ENCODE results near the gene KSR1.
"Not testable (repeated sequence)": the region's sequence is repeated elsewhere in the genome, so short reads cannot be mapped to it uniquely, and the experiment has no call there.

The KSR1 gene

GRCh38 chr17:27443491-27443890 lies 12.8 kb upstream of the KSR1 start:
- no peaks in the 10 kb centered on the region for H3K4me1 ChIP-seq (ENCODE audit: control insufficient read depth, insufficient read depth, low read length)
- no peaks in the 10 kb centered on the region for H3K27me3 ChIP-seq (ENCODE audit: control insufficient read depth, insufficient read depth, low read length)
- no peak overlapping the region for H3K27ac ChIP-seq (ENCODE audit: low read depth, low read length)
- H3K9me3 ChIP-seq (ENCODE audit: control insufficient read depth, insufficient read depth, low read length) = no peaks in the 10 kb centered on the region
- no peak overlapping the region for H3K9ac ChIP-seq (ENCODE audit: low read depth, low read length)
- no peaks in the 10 kb centered on the region for H3K36me3 ChIP-seq (ENCODE audit: control insufficient read depth, insufficient read depth, low read length)
- H3K4me3 ChIP-seq (ENCODE audit: low read depth, low read length) = no peak overlapping the region

GRCh38 chr17:27445971-27446370 lies 10.3 kb upstream of the KSR1 start:
- Histone ChIP-seq H3K27ac (ENCODE audit: low read depth, low read length) (no peak overlapping the region), H3K4me1 (ENCODE audit: control insufficient read depth, insufficient read depth, low read length) (no peaks in the 10 kb centered on the region)

GRCh38 chr17:27446569-27447301 lies 9.5 kb upstream of the KSR1 start:
- H3K9me3 ChIP-seq (ENCODE audit: control insufficient read depth, insufficient read depth, low read length) = no peaks in the 10 kb centered on the region
- H3K27ac ChIP-seq (ENCODE audit: low read depth, low read length) = no peak overlapping the region
- no peaks in the 10 kb centered on the region for H3K36me3 ChIP-seq (ENCODE audit: control insufficient read depth, insufficient read depth, low read length)
- H3K27me3 ChIP-seq (ENCODE audit: control insufficient read depth, insufficient read depth, low read length) = no peaks in the 10 kb centered on the region
- no peak overlapping the region for H3K9ac ChIP-seq (ENCODE audit: low read depth, low read length)
- no peak overlapping the region for H3K4me3 ChIP-seq (ENCODE audit: low read depth, low read length)
- no peaks in the 10 kb centered on the region for H3K4me1 ChIP-seq (ENCODE audit: control insufficient read depth, insufficient read depth, low read length)

More at GRCh38 chr17:27445971-27446370, 10.3 kb upstream of the KSR1 start:
- Histone ChIP-seq H3K36me3 (ENCODE audit: control insufficient read depth, insufficient read depth, low read length) (no peaks in the 10 kb centered on the region), H3K4me3 (ENCODE audit: low read depth, low read length) (no peak overlapping the region), H3K9ac (ENCODE audit: low read depth, low read length) (no peak overlapping the region), H3K27me3 (ENCODE audit: control insufficient read depth, insufficient read depth, low read length) (no peaks in the 10 kb centered on the region), H3K9me3 (ENCODE audit: control insufficient read depth, insufficient read depth, low read length) (no peaks in the 10 kb centered on the region)

- H3K9me3 ChIP-seq (ENCODE audit: control insufficient read depth, insufficient read depth, low read length); H3K9ac ChIP-seq (ENCODE audit: low read depth, low read length); H3K27me3 ChIP-seq (ENCODE audit: control insufficient read depth, insufficient read depth, low read length); H3K4me3 ChIP-seq (ENCODE audit: low read depth, low read length); H3K36me3 ChIP-seq (ENCODE audit: control insufficient read depth, insufficient read depth, low read length); H3K27ac ChIP-seq (ENCODE audit: low read depth, low read length); H3K4me1 ChIP-seq (ENCODE audit: control insufficient read depth, insufficient read depth, low read length): not testable (repeated sequence)
Observed at GRCh38 chr17:27448534-27448933, 7.7 kb upstream of the KSR1 start.

DNA sequence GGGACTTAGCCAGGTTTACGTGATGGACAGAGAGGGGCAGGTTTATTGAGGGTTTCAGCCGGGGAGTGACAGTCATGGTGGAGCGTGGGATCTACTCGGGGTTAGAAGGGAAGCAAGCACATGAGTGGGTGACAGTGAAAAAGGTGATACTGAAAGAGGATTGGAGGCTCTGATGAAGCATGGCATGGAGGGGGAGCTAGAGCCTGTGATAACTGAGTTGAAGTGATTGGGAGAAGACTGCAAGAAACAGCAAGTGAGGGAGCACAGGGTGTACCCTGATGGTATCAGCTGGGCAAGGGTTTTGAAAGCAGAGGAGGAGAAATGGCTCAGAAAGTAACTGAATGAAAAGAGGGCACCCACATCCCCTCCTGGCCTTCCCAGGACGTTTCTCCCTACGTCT lies 6.7 kb upstream of the KSR1 start:
- Histone ChIP-seq H3K4me1 (ENCODE audit: control insufficient read depth, insufficient read depth, low read length) (no peaks in the 10 kb centered on the region), H3K9ac (ENCODE audit: low read depth, low read length) (no peak overlapping the region), H3K27ac (ENCODE audit: low read depth, low read length) (no peak overlapping the region), H3K27me3 (ENCODE audit: control insufficient read depth, insufficient read depth, low read length) (no peaks in the 10 kb centered on the region), H3K36me3 (ENCODE audit: control insufficient read depth, insufficient read depth, low read length) (no peaks in the 10 kb centered on the region), H3K9me3 (ENCODE audit: control insufficient read depth, insufficient read depth, low read length) (no peaks in the 10 kb centered on the region), H3K4me3 (ENCODE audit: low read depth, low read length) (no peak overlapping the region)

- Histone ChIP-seq H3K4me1 (ENCODE audit: control insufficient read depth, insufficient read depth, low read length) (peaks cover under 1% of the 10 kb centered on the region; the same call in 1 of the 2 replicates), H3K27ac (ENCODE audit: low read depth, low read length) (no peak overlapping the region), H3K9me3 (ENCODE audit: control insufficient read depth, insufficient read depth, low read length) (no peaks in the 10 kb centered on the region), H3K4me3 (ENCODE audit: low read depth, low read length) (no peak overlapping the region), H3K27me3 (ENCODE audit: control insufficient read depth, insufficient read depth, low read length) (no peaks in the 10 kb centered on the region), H3K9ac (ENCODE audit: low read depth, low read length) (no peak overlapping the region), H3K36me3 (ENCODE audit: control insufficient read depth, insufficient read depth, low read length) (no peaks in the 10 kb centered on the region)
Observed at GRCh38 chr17:27449988-27450387, 6.3 kb upstream of the KSR1 start.

- Histone ChIP-seq H3K4me3 (ENCODE audit: low read depth, low read length) (no peak overlapping the region), H3K9me3 (ENCODE audit: control insufficient read depth, insufficient read depth, low read length) (no peaks in the 10 kb centered on the region), H3K9ac (ENCODE audit: low read depth, low read length) (no peak overlapping the region), H3K36me3 (ENCODE audit: control insufficient read depth, insufficient read depth, low read length) (no peaks in the 10 kb centered on the region), H3K4me1 (ENCODE audit: control insufficient read depth, insufficient read depth, low read length) (peaks cover 5% of the 10 kb centered on the region; the same call in 1 of the 2 replicates), H3K27me3 (ENCODE audit: control insufficient read depth, insufficient read depth, low read length) (no peaks in the 10 kb centered on the region), H3K27ac (ENCODE audit: low read depth, low read length) (no peak overlapping the region)
Observed at GRCh38 chr17:27450416-27450815, 5.8 kb upstream of the KSR1 start.

- Histone ChIP-seq H3K36me3 (ENCODE audit: control insufficient read depth, insufficient read depth, low read length) (no peaks in the 10 kb centered on the region), H3K27me3 (ENCODE audit: control insufficient read depth, insufficient read depth, low read length) (no peaks in the 10 kb centered on the region), H3K4me3 (ENCODE audit: low read depth, low read length) (no peak overlapping the region), H3K27ac (ENCODE audit: low read depth, low read length) (no peak overlapping the region), H3K9me3 (ENCODE audit: control insufficient read depth, insufficient read depth, low read length) (no peaks in the 10 kb centered on the region), H3K4me1 (ENCODE audit: control insufficient read depth, insufficient read depth, low read length) (peaks cover 7% of the 10 kb centered on the region; the same call in 1 of the 2 replicates), H3K9ac (ENCODE audit: low read depth, low read length) (no peak overlapping the region)
Observed at GRCh38 chr17:27451906-27452305, 4.3 kb upstream of the KSR1 start.

GRCh38 chr17:27452828-27453227 lies 3.4 kb upstream of the KSR1 start:
- Histone ChIP-seq H3K9ac (ENCODE audit: low read depth, low read length) (no peak overlapping the region), H3K9me3 (ENCODE audit: control insufficient read depth, insufficient read depth, low read length) (no peaks in the 10 kb centered on the region), H3K27me3 (ENCODE audit: control insufficient read depth, insufficient read depth, low read length) (no peaks in the 10 kb centered on the region; the same call in 1 of the 2 replicates), H3K4me1 (ENCODE audit: control insufficient read depth, insufficient read depth, low read length) (peaks cover 12% of the 10 kb centered on the region), H3K4me3 (ENCODE audit: low read depth, low read length) (no peak overlapping the region), H3K36me3 (ENCODE audit: control insufficient read depth, insufficient read depth, low read length) (no peaks in the 10 kb centered on the region), H3K27ac (ENCODE audit: low read depth, low read length) (no peak overlapping the region)

GRCh38 chr17:27453471-27453870 lies 2.8 kb upstream of the KSR1 start:
- no peak overlapping the region for H3K27ac ChIP-seq (ENCODE audit: low read depth, low read length)
- no peaks in the 10 kb centered on the region for H3K36me3 ChIP-seq (ENCODE audit: control insufficient read depth, insufficient read depth, low read length)
- no peaks in the 10 kb centered on the region for H3K9me3 ChIP-seq (ENCODE audit: control insufficient read depth, insufficient read depth, low read length)
- H3K4me3 ChIP-seq (ENCODE audit: low read depth, low read length) = no peak overlapping the region
- H3K9ac ChIP-seq (ENCODE audit: low read depth, low read length) = no peak overlapping the region
- H3K4me1 ChIP-seq (ENCODE audit: control insufficient read depth, insufficient read depth, low read length) = peaks cover 18% of the 10 kb centered on the region
- no peaks in the 10 kb centered on the region; the same call in 1 of the 2 replicates for H3K27me3 ChIP-seq (ENCODE audit: control insufficient read depth, insufficient read depth, low read length)

DNA sequence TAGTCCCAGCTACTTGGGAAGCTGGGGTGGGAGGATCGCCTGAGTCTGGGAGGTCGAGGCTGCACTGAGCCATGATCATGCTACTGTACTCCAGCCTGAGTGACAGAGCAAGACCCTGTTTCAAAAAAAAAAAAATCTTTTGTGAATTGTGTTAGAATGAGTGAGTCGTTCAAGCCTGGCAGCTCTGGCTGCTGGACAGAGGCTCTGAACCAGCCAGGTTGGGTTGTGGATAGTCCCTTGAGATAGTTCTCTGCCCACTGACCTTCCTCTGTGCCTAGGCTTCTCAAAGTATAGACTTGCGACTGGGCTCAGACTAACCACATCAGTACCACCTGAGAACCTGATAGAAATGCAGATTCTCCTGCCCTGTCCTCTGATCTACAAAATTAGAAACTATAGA lies 2.2 kb upstream of the KSR1 start:
- Histone ChIP-seq H3K27ac (ENCODE audit: low read depth, low read length) (no peak overlapping the region), H3K27me3 (ENCODE audit: control insufficient read depth, insufficient read depth, low read length) (no peaks in the 10 kb centered on the region; the same call in 1 of the 2 replicates), H3K4me3 (ENCODE audit: low read depth, low read length) (no peak overlapping the region), H3K36me3 (ENCODE audit: control insufficient read depth, insufficient read depth, low read length) (no peaks in the 10 kb centered on the region), H3K9me3 (ENCODE audit: control insufficient read depth, insufficient read depth, low read length) (no peaks in the 10 kb centered on the region), H3K9ac (ENCODE audit: low read depth, low read length) (no peak overlapping the region), H3K4me1 (ENCODE audit: control insufficient read depth, insufficient read depth, low read length) (peaks cover 25% of the 10 kb centered on the region)

Measured in HUES48 (cell line).